ENCODE data around the gene SRBD1. TPM values are rescaled to one million over a fixed set of nuclear protein-coding genes. Genes with fewer than 3 reads are reported as not detected.

The SRBD1 gene
- total and polyA plus RNA-seq, 7 donors, result 2.3 to 6.4 (median 4.0) TPM

GRCh38 chr2:45380131-45380836 lies 230.8 kb downstream of the SRBD1 start:
- DNase-seq (no peak), ATAC-seq (peak in 1 of 4 donors; percentile 38)
- 96 to 100% (median 97%) methylated on average over 3 of the region's 3 CpGs for WGBS, 3 donors
- Histone ChIP-seq H3K9me3 (peaks cover 9% of the 10 kb centered on the region), H3K27me3 (ENCODE audit: insufficient read depth in 3 of 3, low read length in 2 of 3) (no peaks in the 10 kb centered on the region), H3K36me3 (ENCODE audit: insufficient read depth in 1 of 2, low read depth in 1 of 2) (no peaks in the 10 kb centered on the region), H3K4me3 (no peak overlapping the region), H3K4me1 (no peaks in the 10 kb centered on the region), H3K27ac (no peak overlapping the region)
- TF ChIP-seq CTCF (IDR thresholded peaks at IDR 0.05), result no peak
- intact Hi-C loops (cut with DNase I), result no loop called here

- intact Hi-C loops (cut with DNase I), result no loop called here
- ATAC-seq (no peak), DNase-seq (no peak)
- Histone ChIP-seq H3K4me3 (no peak overlapping the region), H3K27ac (no peak overlapping the region), H3K4me1 (no peaks in the 10 kb centered on the region), H3K27me3 (ENCODE audit: insufficient read depth in 3 of 3, low read length in 2 of 3) (no peaks in the 10 kb centered on the region), H3K36me3 (ENCODE audit: insufficient read depth in 1 of 2, low read depth in 1 of 2) (no peaks in the 10 kb centered on the region), H3K9me3 (peaks cover 9% of the 10 kb centered on the region)
- WGBS, 3 donors, result 74 to 83% (median 81%) methylated on average over 3 of the region's 3 CpGs
- TF ChIP-seq CTCF (IDR thresholded peaks at IDR 0.05), result no peak
Measured at GRCh38 chr2:45379399-45380087, 231.5 kb downstream of the SRBD1 start.

- H3K9me3 ChIP-seq, result peaks cover 9% of the 10 kb centered on the region
- no peaks in the 10 kb centered on the region for H3K36me3 ChIP-seq (ENCODE audit: insufficient read depth in 1 of 2, low read depth in 1 of 2)
- DNase-seq, result no peak
- H3K4me3 ChIP-seq, result no peak overlapping the region
- no peak for ATAC-seq
- WGBS, 3 donors, result 82 to 88% (median 85%) methylated on average over 2 of the region's 2 CpGs
- no peak for TF ChIP-seq CTCF (IDR thresholded peaks at IDR 0.05)
- H3K27ac ChIP-seq, result no peak overlapping the region
- intact Hi-C loops (cut with DNase I), result no loop called here
- H3K27me3 ChIP-seq (ENCODE audit: insufficient read depth in 3 of 3, low read length in 2 of 3), result no peaks in the 10 kb centered on the region
- H3K4me1 ChIP-seq, result no peaks in the 10 kb centered on the region
Measured at GRCh38 chr2:45373534-45373933, 237.5 kb downstream of the SRBD1 start.

GRCh38 chr2:45370369-45370768 lies 240.7 kb downstream of the SRBD1 start:
- Histone ChIP-seq H3K4me3 (no peak overlapping the region), H3K4me1 (no peaks in the 10 kb centered on the region), H3K9me3 (no peaks in the 10 kb centered on the region), H3K27ac (no peak overlapping the region), H3K36me3 (ENCODE audit: insufficient read depth in 1 of 2, low read depth in 1 of 2) (no peaks in the 10 kb centered on the region), H3K27me3 (ENCODE audit: insufficient read depth in 3 of 3, low read length in 2 of 3) (no peaks in the 10 kb centered on the region)
- no peak for DNase-seq
- 85 to 88% (median 88%) methylated on average over 2 of the region's 2 CpGs for WGBS, 3 donors
- TF ChIP-seq CTCF (IDR thresholded peaks at IDR 0.05), result no peak
- no peak for ATAC-seq
- intact Hi-C loops (cut with DNase I), result no loop called here

All from psoas muscle (tissue), 8 donors.